Loucy (cell line): Measurements from ENCODE around the gene MVP.
"Not testable (repeated sequence)": the region's sequence is repeated elsewhere in the genome, so short reads cannot be mapped to it uniquely, and the experiment has no call there.

Experiments
- H2AFZ ChIP-seq: fragments of 200-600 bp; sonication (generic); 2 replicates; pipeline ENCODE4 v1.6.0; 2016; ENCODE audit warnings: antibody characterized with exemption, mild to moderate bottlenecking, low read length, moderate library complexity
- H3F3A ChIP-seq: fragments of 200-600 bp; 2 replicates; pipeline ENCODE4 v1.6.0; 2016; ENCODE audit warnings: antibody characterized with exemption, low read depth, mild to moderate bottlenecking
- H3K27me3 ChIP-seq: fragments of 200-600 bp; sonication (generic); 2 replicates; pipeline ENCODE4 v1.6.1; 2014; ENCODE audit warnings: low read length, mild to moderate bottlenecking; ENCODE audit not compliant: insufficient read depth, poor library complexity, severe bottlenecking
- H3K36me3 ChIP-seq: fragments of 200-600 bp; sonication (generic); 2 replicates; pipeline ENCODE4 v1.6.1; 2016; ENCODE audit warnings: low read length; ENCODE audit not compliant: insufficient read depth
- H3K4me1 ChIP-seq: fragments of 200-600 bp; sonication (generic); 2 replicates; pipeline ENCODE4 v1.5.1; 2014; ENCODE audit warnings: low read length, mild to moderate bottlenecking; ENCODE audit not compliant: insufficient read depth, poor library complexity, severe bottlenecking
- H3K4me2 ChIP-seq: fragments of 200-600 bp; sonication (generic); 2 replicates; pipeline ENCODE4 v1.6.0; 2014; ENCODE audit warnings: antibody characterized with exemption, low read length, low read depth, mild to moderate bottlenecking; ENCODE audit not compliant: poor library complexity, severe bottlenecking
- H3K4me3 ChIP-seq: fragments of 200-600 bp; sonication (generic); 2 replicates; pipeline ENCODE4 v1.5.1; 2014; ENCODE audit warnings: low read length, mild to moderate bottlenecking, mixed read lengths; ENCODE audit not compliant: poor library complexity, severe bottlenecking
- H3K79me2 ChIP-seq: fragments of 200-600 bp; sonication (generic); 2 replicates; pipeline ENCODE4 v1.6.1; 2014; ENCODE audit warnings: low read length; ENCODE audit not compliant: insufficient read depth
- H3K9ac ChIP-seq: fragments of 200-600 bp; sonication (generic); 2 replicates; pipeline ENCODE4 v1.6.0; 2014; ENCODE audit warnings: mild to moderate bottlenecking, low read depth, low read length, moderate library complexity; ENCODE audit not compliant: poor library complexity, severe bottlenecking
- H3K9me2 ChIP-seq: fragments of 200-600 bp; sonication (generic); replicated peaks from 2 replicates; pipeline ENCODE4 v1.6.1; 2016; ENCODE audit warnings: low read depth, low read length, mixed read lengths
- H3K9me3 ChIP-seq: fragments of 200-600 bp; sonication (generic); 2 replicates; pipeline ENCODE4 v1.6.1; 2014; ENCODE audit warnings: mild to moderate bottlenecking, antibody characterized with exemption, low read length, low read depth; ENCODE audit not compliant: insufficient read depth
- H4K20me1 ChIP-seq: fragments of 200-600 bp; sonication (generic); 2 replicates; pipeline ENCODE4 v1.6.0; 2014; ENCODE audit warnings: antibody characterized with exemption, low read length, mild to moderate bottlenecking; ENCODE audit not compliant: insufficient read depth, poor library complexity, severe bottlenecking
- EZH2phosphoT487 ChIP-seq: fragments of 200-600 bp; IDR thresholded peaks from 2 replicates; pipeline ENCODE4 v1.6.1; 2018; ENCODE audit warnings: antibody characterized with exemption, mild to moderate bottlenecking, moderate library complexity, borderline replicate concordance
- TF ChIP-seq, protein P1 (sequence below): fragments of 200-600 bp; sonication (generic); conservative IDR thresholded peaks from 2 replicates; pipeline ENCODE4 v1.5.1; 2014; ENCODE audit warnings: mild to moderate bottlenecking, antibody characterized with exemption, low read length

The MVP gene

DNA sequence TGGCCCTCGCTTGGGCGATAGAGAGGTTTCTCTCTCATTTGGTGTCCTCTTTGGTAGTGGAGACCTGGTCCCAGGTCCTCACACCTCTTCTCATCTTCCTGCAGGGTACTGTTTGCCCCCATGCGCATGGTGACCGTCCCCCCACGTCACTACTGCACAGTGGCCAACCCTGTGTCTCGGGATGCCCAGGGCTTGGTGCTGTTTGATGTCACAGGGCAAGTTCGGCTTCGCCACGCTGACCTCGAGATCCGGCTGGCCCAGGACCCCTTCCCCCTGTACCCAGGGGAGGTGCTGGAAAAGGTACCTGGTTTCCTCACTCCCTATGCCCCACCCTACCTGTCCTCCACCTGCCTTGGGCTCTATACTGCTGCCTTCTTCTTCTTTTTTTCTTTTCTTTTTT is 10.5 kb downstream of the MVP start:
- Histone ChIP-seq H3F3A (no peaks in the 10 kb centered on the region), H3K79me2 (no peaks in the 10 kb centered on the region), H3K27me3 (no peaks in the 10 kb centered on the region), H3K9ac (no peak overlapping the region), H2AFZ (no peak overlapping the region), H3K9me3 (no peaks in the 10 kb centered on the region), H3K4me3 (no peak overlapping the region), H4K20me1 (no peaks in the 10 kb centered on the region), H3K9me2 (no peaks in the 10 kb centered on the region), H3K36me3 (no peaks in the 10 kb centered on the region), H3K4me2 (no peak overlapping the region), H3K4me1 (no peaks in the 10 kb centered on the region)
- no peak for TF ChIP-seq EZH2phosphoT487
- TF ChIP-seq, protein P1, sequence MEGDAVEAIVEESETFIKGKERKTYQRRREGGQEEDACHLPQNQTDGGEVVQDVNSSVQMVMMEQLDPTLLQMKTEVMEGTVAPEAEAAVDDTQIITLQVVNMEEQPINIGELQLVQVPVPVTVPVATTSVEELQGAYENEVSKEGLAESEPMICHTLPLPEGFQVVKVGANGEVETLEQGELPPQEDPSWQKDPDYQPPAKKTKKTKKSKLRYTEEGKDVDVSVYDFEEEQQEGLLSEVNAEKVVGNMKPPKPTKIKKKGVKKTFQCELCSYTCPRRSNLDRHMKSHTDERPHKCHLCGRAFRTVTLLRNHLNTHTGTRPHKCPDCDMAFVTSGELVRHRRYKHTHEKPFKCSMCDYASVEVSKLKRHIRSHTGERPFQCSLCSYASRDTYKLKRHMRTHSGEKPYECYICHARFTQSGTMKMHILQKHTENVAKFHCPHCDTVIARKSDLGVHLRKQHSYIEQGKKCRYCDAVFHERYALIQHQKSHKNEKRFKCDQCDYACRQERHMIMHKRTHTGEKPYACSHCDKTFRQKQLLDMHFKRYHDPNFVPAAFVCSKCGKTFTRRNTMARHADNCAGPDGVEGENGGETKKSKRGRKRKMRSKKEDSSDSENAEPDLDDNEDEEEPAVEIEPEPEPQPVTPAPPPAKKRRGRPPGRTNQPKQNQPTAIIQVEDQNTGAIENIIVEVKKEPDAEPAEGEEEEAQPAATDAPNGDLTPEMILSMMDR: no peak

GRCh38 chr16:29831490-29831889 is 11.2 kb downstream of the MVP start:
- H3K9me3 ChIP-seq: no peaks in the 10 kb centered on the region
- no peaks in the 10 kb centered on the region for H3K27me3 ChIP-seq
- H3K9me2 ChIP-seq: no peaks in the 10 kb centered on the region
- H3F3A ChIP-seq: no peaks in the 10 kb centered on the region
- H3K36me3 ChIP-seq: no peaks in the 10 kb centered on the region
- H3K79me2 ChIP-seq: no peaks in the 10 kb centered on the region
- no peak overlapping the region for H3K4me3 ChIP-seq
- no peak overlapping the region for H3K4me2 ChIP-seq
- no peaks in the 10 kb centered on the region for H4K20me1 ChIP-seq
- no peak overlapping the region for H2AFZ ChIP-seq
- no peak for TF ChIP-seq EZH2phosphoT487
- TF ChIP-seq, protein P1: no peak
- H3K9ac ChIP-seq: no peak overlapping the region
- no peaks in the 10 kb centered on the region for H3K4me1 ChIP-seq

DNA sequence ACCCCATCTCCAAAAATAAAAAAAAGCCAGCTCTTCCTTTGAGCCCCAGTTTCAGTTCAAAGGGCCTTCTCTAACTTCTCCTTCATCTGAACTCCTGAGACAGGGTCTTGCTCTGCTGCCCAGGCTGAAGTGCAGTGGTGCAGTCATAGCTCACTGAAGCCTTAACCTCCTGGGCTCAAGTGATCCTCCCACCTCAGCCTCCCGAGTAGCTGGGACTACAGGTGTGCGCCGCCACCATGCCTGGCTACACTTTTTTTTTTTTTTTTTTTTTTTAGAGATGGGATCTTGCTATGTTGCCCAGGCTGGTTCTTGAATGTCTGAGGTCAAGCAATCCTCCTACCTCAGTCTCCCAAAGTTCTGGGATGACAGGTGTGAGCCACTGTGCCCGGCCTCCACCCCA is 13.0 kb downstream of the MVP start:
- not testable (repeated sequence) for H2AFZ ChIP-seq, H3K9ac ChIP-seq, H3K9me3 ChIP-seq, H3K4me3 ChIP-seq, H3K4me1 ChIP-seq, H3K27me3 ChIP-seq, H3K36me3 ChIP-seq, H3F3A ChIP-seq, H3K4me2 ChIP-seq, H3K79me2 ChIP-seq, H3K9me2 ChIP-seq, H4K20me1 ChIP-seq

GRCh38 chr16:29834079-29834478 is 13.8 kb downstream of the MVP start:
- no peak overlapping the region for H3K4me3 ChIP-seq
- H4K20me1 ChIP-seq: no peaks in the 10 kb centered on the region
- H3K4me1 ChIP-seq: no peaks in the 10 kb centered on the region
- H3K9ac ChIP-seq: no peak overlapping the region
- H3K36me3 ChIP-seq: no peaks in the 10 kb centered on the region
- no peaks in the 10 kb centered on the region for H3F3A ChIP-seq
- H3K27me3 ChIP-seq: no peaks in the 10 kb centered on the region
- TF ChIP-seq, protein P1: no peak
- TF ChIP-seq EZH2phosphoT487: no peak
- no peaks in the 10 kb centered on the region for H3K9me3 ChIP-seq
- H3K4me2 ChIP-seq: no peak overlapping the region
- no peaks in the 10 kb centered on the region for H3K9me2 ChIP-seq
- no peaks in the 10 kb centered on the region for H3K79me2 ChIP-seq
- H2AFZ ChIP-seq: no peak overlapping the region
